ENCODE results near the gene NRTN.

DNA sequence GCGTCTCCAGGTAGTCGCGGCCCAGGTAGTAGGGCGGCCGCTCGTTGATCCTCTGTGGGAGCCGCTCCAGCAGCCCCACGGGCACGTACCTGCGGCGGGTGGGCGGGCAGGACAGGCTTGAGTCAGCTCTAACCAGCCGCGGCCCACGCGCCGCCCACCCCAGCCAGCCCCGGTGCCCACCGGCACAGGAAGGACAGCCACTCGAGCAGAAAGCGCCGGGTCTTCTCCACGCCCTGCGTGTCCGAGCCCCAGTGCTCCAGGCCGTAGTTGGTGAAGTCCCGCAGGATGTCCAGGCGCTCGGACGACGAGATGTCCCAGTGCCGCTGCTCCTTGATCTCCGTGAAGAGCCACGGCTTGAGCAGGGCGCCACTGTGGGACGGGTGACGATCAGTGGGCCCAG lies 19.4 kb upstream of the NRTN start:
- TF ChIP-seq, protein P1, sequence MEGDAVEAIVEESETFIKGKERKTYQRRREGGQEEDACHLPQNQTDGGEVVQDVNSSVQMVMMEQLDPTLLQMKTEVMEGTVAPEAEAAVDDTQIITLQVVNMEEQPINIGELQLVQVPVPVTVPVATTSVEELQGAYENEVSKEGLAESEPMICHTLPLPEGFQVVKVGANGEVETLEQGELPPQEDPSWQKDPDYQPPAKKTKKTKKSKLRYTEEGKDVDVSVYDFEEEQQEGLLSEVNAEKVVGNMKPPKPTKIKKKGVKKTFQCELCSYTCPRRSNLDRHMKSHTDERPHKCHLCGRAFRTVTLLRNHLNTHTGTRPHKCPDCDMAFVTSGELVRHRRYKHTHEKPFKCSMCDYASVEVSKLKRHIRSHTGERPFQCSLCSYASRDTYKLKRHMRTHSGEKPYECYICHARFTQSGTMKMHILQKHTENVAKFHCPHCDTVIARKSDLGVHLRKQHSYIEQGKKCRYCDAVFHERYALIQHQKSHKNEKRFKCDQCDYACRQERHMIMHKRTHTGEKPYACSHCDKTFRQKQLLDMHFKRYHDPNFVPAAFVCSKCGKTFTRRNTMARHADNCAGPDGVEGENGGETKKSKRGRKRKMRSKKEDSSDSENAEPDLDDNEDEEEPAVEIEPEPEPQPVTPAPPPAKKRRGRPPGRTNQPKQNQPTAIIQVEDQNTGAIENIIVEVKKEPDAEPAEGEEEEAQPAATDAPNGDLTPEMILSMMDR (conservative IDR thresholded peaks at IDR 0.05; ENCODE audit: low read length): no peak
- TF ChIP-seq EZH2phosphoT487 (IDR thresholded peaks at IDR 0.05; ENCODE audit: borderline replicate concordance): no peak
